H9 (cell line): ENCODE results near the gene ABCD1. TPM values are rescaled to one million over a fixed set of nuclear protein-coding genes. Genes with fewer than 3 reads are reported as not detected.

ENCODE experiments used
- DNase-seq: peaks from one replicate; pipeline ENCODE4 v3.0.0-alpha.2; 2017
- H2AFZ ChIP-seq: one replicate; pipeline ENCODE4 v1.6.1; 2013; ENCODE audit warnings: mild to moderate bottlenecking, low read length, control low read depth, moderate library complexity
- H2AK5ac ChIP-seq: 2 replicates; pipeline ENCODE4 v1.6.1; 2013; ENCODE audit warnings: low read length, control low read depth, mixed read lengths; ENCODE audit not compliant: insufficient read length
- H2BK120ac ChIP-seq: one replicate; pipeline ENCODE4 v1.6.1; 2013; ENCODE audit warnings: low read depth, mild to moderate bottlenecking, low read length, control low read depth, inconsistent platforms; ENCODE audit not compliant: poor library complexity, severe bottlenecking
- H2BK12ac ChIP-seq: 2 replicates; pipeline ENCODE4 v1.6.1; 2013; ENCODE audit warnings: low read length, control low read depth, mixed read lengths, low read depth; ENCODE audit not compliant: insufficient read length
- H2BK15ac ChIP-seq: 2 replicates; pipeline ENCODE4 v1.6.1; 2013; ENCODE audit warnings: low read depth, low read length, control low read depth
- H2BK20ac ChIP-seq: one replicate; pipeline ENCODE4 v1.6.1; 2013; ENCODE audit warnings: low read depth, mild to moderate bottlenecking, low read length, control low read depth, inconsistent platforms; ENCODE audit not compliant: poor library complexity, severe bottlenecking
- H2BK5ac ChIP-seq: 2 replicates; pipeline ENCODE4 v1.6.1; 2013; ENCODE audit warnings: low read length, control low read depth, mixed read lengths; ENCODE audit not compliant: insufficient read length
- H3K14ac ChIP-seq: 2 replicates; pipeline ENCODE4 v1.6.1; 2013; ENCODE audit warnings: low read length, control low read depth; ENCODE audit not compliant: insufficient read depth
- H3K18ac ChIP-seq: 2 replicates; pipeline ENCODE4 v1.6.1; 2013; ENCODE audit warnings: low read depth, mild to moderate bottlenecking, mixed read lengths, low read length, control low read depth; ENCODE audit not compliant: insufficient read length
- H3K23ac ChIP-seq: 2 replicates; pipeline ENCODE4 v1.6.1; 2013; ENCODE audit warnings: low read length, control low read depth, mixed read lengths, low read depth; ENCODE audit not compliant: insufficient read length
- H3K23me2 ChIP-seq: 2 replicates; pipeline ENCODE4 v1.6.1; 2013; ENCODE audit warnings: low read depth, mild to moderate bottlenecking, mixed read lengths, low read length, control low read depth; ENCODE audit not compliant: insufficient read length, poor library complexity, severe bottlenecking
- H3K27ac ChIP-seq: 2 replicates; pipeline ENCODE4 v1.5.1; 2013; ENCODE audit warnings: low read length, control low read depth, mixed read lengths, low read depth; ENCODE audit not compliant: insufficient read length
- H3K27me3 ChIP-seq: 2 replicates; pipeline ENCODE4 v1.6.1; 2013; ENCODE audit warnings: low read length, control low read depth, inconsistent platforms; ENCODE audit not compliant: insufficient read depth
- H3K4ac ChIP-seq: 2 replicates; pipeline ENCODE4 v1.6.1; 2013; ENCODE audit warnings: low read depth, mild to moderate bottlenecking, control low read depth, inconsistent platforms, low read length, moderate library complexity
- H3K4me1 ChIP-seq: 2 replicates; pipeline ENCODE4 v1.6.1; 2013; ENCODE audit warnings: low read length, control low read depth, inconsistent platforms; ENCODE audit not compliant: insufficient read depth
- H3K4me2 ChIP-seq: 2 replicates; pipeline ENCODE4 v1.6.1; 2013; ENCODE audit warnings: low read length, control low read depth, mixed read lengths; ENCODE audit not compliant: insufficient read length, insufficient read depth
- H3K56ac ChIP-seq: 2 replicates; pipeline ENCODE4 v1.6.1; 2013; ENCODE audit warnings: low read depth, mild to moderate bottlenecking, mixed read lengths, low read length, control low read depth; ENCODE audit not compliant: insufficient read length
- H3K79me1 ChIP-seq: 2 replicates; pipeline ENCODE4 v1.6.1; 2013; ENCODE audit warnings: low read depth, mild to moderate bottlenecking, moderate library complexity, low read length, control low read depth, inconsistent platforms; ENCODE audit not compliant: insufficient read depth, poor library complexity, severe bottlenecking
- H3K79me2 ChIP-seq: 2 replicates; pipeline ENCODE4 v1.6.1; 2013; ENCODE audit warnings: low read length, control low read depth, inconsistent platforms; ENCODE audit not compliant: insufficient read depth
- H3K9ac ChIP-seq: 2 replicates; pipeline ENCODE4 v1.6.1; 2013; ENCODE audit warnings: low read length, control low read depth, mixed read lengths; ENCODE audit not compliant: insufficient read length; ENCODE audit errors: extremely low read depth
- H3K9me3 ChIP-seq: one replicate; pipeline ENCODE4 v1.6.1; 2013; ENCODE audit warnings: low read depth, low read length, inconsistent platforms; ENCODE audit not compliant: control insufficient read depth
- H3T11ph ChIP-seq: one replicate; pipeline ENCODE4 v1.6.1; 2013; ENCODE audit warnings: mild to moderate bottlenecking, low read length, control low read depth, inconsistent platforms
- H4K20me1 ChIP-seq: one replicate; pipeline ENCODE4 v1.6.1; 2013; ENCODE audit not compliant: control insufficient read depth, insufficient read length, insufficient read depth
- H4K5ac ChIP-seq: 2 replicates; pipeline ENCODE4 v1.6.1; 2013; ENCODE audit warnings: low read depth, mild to moderate bottlenecking, mixed read lengths, low read length, control low read depth; ENCODE audit not compliant: insufficient read length
- H4K8ac ChIP-seq: replicated peaks from 2 replicates; pipeline ENCODE4 v1.6.1; 2013; ENCODE audit warnings: low read length, control low read depth, mixed read lengths, low read depth; ENCODE audit not compliant: insufficient read length
- H4K91ac ChIP-seq: 2 replicates; pipeline ENCODE4 v1.6.1; 2013; ENCODE audit warnings: low read depth, mild to moderate bottlenecking, moderate library complexity, mixed read lengths, low read length, control low read depth; ENCODE audit not compliant: insufficient read length
- H3K27ac Mint-ChIP-seq, 3 experiments: 2 replicates in 2 of 3; 3 replicates in 1 of 3; pipeline ENCODE4 v1.8.0; 2020 to 2021; ENCODE audit warnings: mixed read lengths in 3 of 3, mild to moderate bottlenecking in 1 of 3, moderate library complexity in 1 of 3
- H3K27me3 Mint-ChIP-seq: 2 replicates; pipeline ENCODE4 v1.8.0; 2021; ENCODE audit warnings: low read depth, mild to moderate bottlenecking, moderate library complexity, mixed read lengths
- H3K36me3 Mint-ChIP-seq, 3 experiments: 2 replicates in 2 of 3; 3 replicates in 1 of 3; pipeline ENCODE4 v1.8.0; 2020 to 2021; ENCODE audit warnings: low read depth in 3 of 3, mixed read lengths in 3 of 3; ENCODE audit not compliant: insufficient read depth in 1 of 3
- H3K4me1 Mint-ChIP-seq, 2 experiments: 2 replicates each; pipeline ENCODE4 v1.8.0; 2020; ENCODE audit warnings: mixed read lengths in 2 of 2
- H3K4me3 Mint-ChIP-seq, 2 experiments: 2 replicates in 1 of 2; 3 replicates in 1 of 2; pipeline ENCODE4 v1.8.0; 2020 to 2021; ENCODE audit warnings: mild to moderate bottlenecking in 2 of 2, mixed read lengths in 2 of 2, moderate library complexity in 1 of 2
- H3K9me3 Mint-ChIP-seq, 2 experiments: 2 replicates in 1 of 2; 3 replicates in 1 of 2; pipeline ENCODE4 v1.8.0; 2020; ENCODE audit warnings: mild to moderate bottlenecking in 2 of 2, mixed read lengths in 2 of 2, moderate library complexity in 1 of 2
- WGBS: extraction: QIAGEN DNeasy Blood & Tissue Kit; methylation state at CpG from one replicate; pipeline ENCODE4 v1.1.7; 2013; ENCODE audit warnings: missing lambda C conversion rate, low lambda C conversion rate, mixed read lengths; ENCODE audit not compliant: insufficient read length; ENCODE audit errors: extremely low coverage; 5-methylcytosine and 5-hydroxymethylcytosine counted together
- total RNA-seq: library from RNA; stranded (reverse); gene quantifications from 2 replicates; pipeline ENCODE4 v1.2.1, GENCODE V29; 2021
- TF ChIP-seq, protein P1 (sequence below): fragments of 200-600 bp; sonication (generic); conservative IDR thresholded peaks from 3 replicates; pipeline ENCODE4 v1.8.0; 2021; ENCODE audit warnings: antibody characterized with exemption, mild to moderate bottlenecking

Gene ABCD1
- total RNA-seq, 1 experiment from 2014 or later = 11.1 TPM

DNA sequence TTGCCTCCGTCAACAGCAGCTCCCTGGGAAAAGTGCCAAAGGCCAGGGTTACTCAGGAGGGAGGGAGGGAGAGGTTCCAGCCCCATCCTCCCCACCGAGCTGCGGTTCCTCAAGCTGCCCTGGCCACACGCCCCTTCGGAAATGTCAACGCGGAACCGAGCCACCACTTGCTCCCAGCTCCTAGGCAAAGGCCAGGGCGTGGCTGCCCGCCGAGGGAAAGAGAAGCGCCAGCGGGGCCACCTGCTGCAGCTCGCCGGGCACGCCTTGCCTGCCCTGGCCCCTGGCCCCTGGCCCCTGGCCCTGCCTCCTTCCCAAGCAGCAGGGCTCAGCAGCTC, 21.7 kb upstream of the ABCD1 start:
- Histone ChIP-seq H3K27me3 (no peaks in the 10 kb centered on the region), H2BK120ac (no peak overlapping the region), H2BK12ac (no peak overlapping the region), H2AFZ (no peak overlapping the region), H3K4me2 (no peak overlapping the region), H3K14ac (no peak overlapping the region), H3K56ac (no peak overlapping the region), H3T11ph (no peak overlapping the region), H2BK5ac (no peak overlapping the region), H3K23me2 (no peaks in the 10 kb centered on the region), H2BK20ac (no peak overlapping the region), H4K91ac (no peak overlapping the region), H3K79me2 (no peaks in the 10 kb centered on the region), H3K18ac (no peak overlapping the region), H3K4me1 (no peaks in the 10 kb centered on the region), H3K27ac (no peak overlapping the region), H3K9me3 (peaks cover 4% of the 10 kb centered on the region), H3K23ac (no peak overlapping the region), H3K4ac (no peak overlapping the region), H4K5ac (no peak overlapping the region), H3K9ac (no peak overlapping the region), H4K20me1 (no peaks in the 10 kb centered on the region), H2AK5ac (no peak overlapping the region), H3K79me1 (no peaks in the 10 kb centered on the region), H2BK15ac (no peak overlapping the region), H4K8ac (no peak overlapping the region)
- no peaks in the 10 kb centered on the region; a peak in 1 of 4 replicates for H3K4me1 Mint-ChIP-seq
- WGBS = no CpG with 5 or more reads among the region's 16 CpGs
- no peak for DNase-seq
- H3K27me3 Mint-ChIP-seq = no peaks in the 10 kb centered on the region; the same call in 1 of the 2 replicates
- H3K4me3 Mint-ChIP-seq = no peak overlapping the region
- no peak overlapping the region for H3K27ac Mint-ChIP-seq
- H3K9me3 Mint-ChIP-seq = peaks cover 64 to 80% of the 10 kb centered on the region in 2 experiments
- H3K36me3 Mint-ChIP-seq = peaks cover 23 to 56% (median 50%) of the 10 kb centered on the region in 3 experiments
- TF ChIP-seq, protein P1, sequence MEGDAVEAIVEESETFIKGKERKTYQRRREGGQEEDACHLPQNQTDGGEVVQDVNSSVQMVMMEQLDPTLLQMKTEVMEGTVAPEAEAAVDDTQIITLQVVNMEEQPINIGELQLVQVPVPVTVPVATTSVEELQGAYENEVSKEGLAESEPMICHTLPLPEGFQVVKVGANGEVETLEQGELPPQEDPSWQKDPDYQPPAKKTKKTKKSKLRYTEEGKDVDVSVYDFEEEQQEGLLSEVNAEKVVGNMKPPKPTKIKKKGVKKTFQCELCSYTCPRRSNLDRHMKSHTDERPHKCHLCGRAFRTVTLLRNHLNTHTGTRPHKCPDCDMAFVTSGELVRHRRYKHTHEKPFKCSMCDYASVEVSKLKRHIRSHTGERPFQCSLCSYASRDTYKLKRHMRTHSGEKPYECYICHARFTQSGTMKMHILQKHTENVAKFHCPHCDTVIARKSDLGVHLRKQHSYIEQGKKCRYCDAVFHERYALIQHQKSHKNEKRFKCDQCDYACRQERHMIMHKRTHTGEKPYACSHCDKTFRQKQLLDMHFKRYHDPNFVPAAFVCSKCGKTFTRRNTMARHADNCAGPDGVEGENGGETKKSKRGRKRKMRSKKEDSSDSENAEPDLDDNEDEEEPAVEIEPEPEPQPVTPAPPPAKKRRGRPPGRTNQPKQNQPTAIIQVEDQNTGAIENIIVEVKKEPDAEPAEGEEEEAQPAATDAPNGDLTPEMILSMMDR = no peak
